HCT116 (cell line): ENCODE measurements around the gene FCN1. TPM values are rescaled to one million over a fixed set of nuclear protein-coding genes. Genes with fewer than 3 reads are reported as not detected.

Source experiments
- ATAC-seq: fragments of 200-7000 bp; cut with Tn5 transposase; 2 replicates; pipeline ENCODE4 v1.9.1; 2020; ENCODE audit warnings: mild to moderate bottlenecking, moderate library complexity
- BruUV-seq: library from RNA; stranded (reverse); fragments of 400-500 nt; replicated peaks from 2 replicates; lab custom pipeline; 2021; lab: Mats Ljungman, UMichigan
- CTCF ChIA-PET: fragments of 300-600 bp; sonication (Branson Sonifier 250); formaldehyde crosslinking; loops from one replicate; lab custom pipeline; 2021; ENCODE audit warnings: antibody characterized with exemption; lab: Charles Lee
- POLR2A ChIA-PET: fragments of 300-600, 350-600 bp; sonication (Branson Sonifier 250); formaldehyde crosslinking; loops from one replicate; lab custom pipeline; 2021; ENCODE audit warnings: antibody characterized with exemption; lab: Charles Lee
- RAD21 ChIA-PET, 2 experiments: fragments of 300-600 bp; sonication (Branson Sonifier 250); formaldehyde crosslinking; loops; one replicate each; lab custom pipeline; 2023; ENCODE audit warnings: low total read pairs in 2 of 2; ENCODE audit not compliant: uncharacterized antibody in 2 of 2, unreplicated experiment in 2 of 2, low non-redundant PET in 1 of 2; lab: Charles Lee
- DNase-seq: peaks from one replicate; pipeline ENCODE4 v3.0.0-alpha.2; 2010; ENCODE audit warnings: low read depth, low spot score
- H2AFZ ChIP-seq: fragments of 200-600 bp; shearing (Covaris generic), sonication (generic); 2 replicates; pipeline ENCODE4 v1.6.1; 2017; ENCODE audit warnings: low read depth, mixed run types, mixed read lengths, antibody characterized with exemption, low read length; ENCODE audit not compliant: poor library complexity, severe bottlenecking
- H3K27ac ChIP-seq: 2 replicates; pipeline ENCODE4 v1.5.1; 2012; ENCODE audit warnings: low read depth, low read length
- H3K27me3 ChIP-seq: fragments of 200-600 bp; sonication (generic); 2 replicates; pipeline ENCODE4 v1.6.1; 2016; ENCODE audit warnings: mixed run types, low read length, mixed read lengths; ENCODE audit not compliant: insufficient read depth
- H3K36me3 ChIP-seq, 2 experiments: fragments of 200-500 bp in 1 of 2; fragments of 200-600 bp in 1 of 2; sonication (Bioruptor generic) in 1 of 2; sonication (generic) in 1 of 2; 2 replicates each; pipeline versions ENCODE4 v1.5.1 to v1.6.1; 2014 to 2016; ENCODE audit warnings: low read length in 2 of 2, inconsistent platforms in 1 of 2, mixed read lengths in 1 of 2, mixed run types in 1 of 2; ENCODE audit not compliant: insufficient read depth in 2 of 2, control insufficient read depth in 1 of 2
- H3K4me1 ChIP-seq, 2 experiments: fragments of 200-600 bp in 1 of 2; sonication (generic) in 1 of 2; 2 replicates each; pipeline versions ENCODE4 v1.5.1 to v1.6.1; 2012 to 2017; ENCODE audit warnings: low read length in 2 of 2, inconsistent platforms in 1 of 2, mild to moderate bottlenecking in 1 of 2, mixed read lengths in 1 of 2, mixed run types in 1 of 2, moderate library complexity in 1 of 2; ENCODE audit not compliant: insufficient read depth in 2 of 2, control insufficient read depth in 1 of 2
- H3K4me2 ChIP-seq: fragments of 200-600 bp; sonication (generic); 2 replicates; pipeline ENCODE4 v1.6.1; 2017; ENCODE audit warnings: mixed run types, low read length, mixed read lengths
- H3K4me3 ChIP-seq, 2 experiments: fragments of 200-600 bp in 1 of 2; sonication (generic) in 1 of 2; replicated peaks in 1 of 2; 2 replicates each; pipeline ENCODE4 v1.5.1; 2011 to 2016; ENCODE audit warnings: low read length in 2 of 2, control low read depth in 1 of 2, low read depth in 1 of 2, mild to moderate bottlenecking in 1 of 2, mixed read lengths in 1 of 2, mixed run types in 1 of 2
- H3K79me2 ChIP-seq: fragments of 200-600 bp; sonication (generic); 2 replicates; pipeline ENCODE4 v1.6.1; 2017; ENCODE audit warnings: mild to moderate bottlenecking, mixed run types, low read length, moderate library complexity, mixed read lengths; ENCODE audit not compliant: insufficient read depth
- H3K9ac ChIP-seq: fragments of 200-600 bp; sonication (generic); 2 replicates; pipeline ENCODE4 v1.6.1; 2016; ENCODE audit warnings: low read length, mixed read lengths
- H3K9me2 ChIP-seq: fragments of 200-600 bp; sonication (generic), shearing (Covaris generic); 2 replicates; pipeline ENCODE4 v1.6.1; 2017; ENCODE audit warnings: mixed run types, mild to moderate bottlenecking, moderate library complexity; ENCODE audit not compliant: insufficient read depth
- H3K9me3 ChIP-seq, 2 experiments: fragments of 200-500 bp in 1 of 2; fragments of 200-600 bp in 1 of 2; sonication (Bioruptor generic) in 1 of 2; sonication (generic) in 1 of 2; 2 replicates each; pipeline ENCODE4 v1.6.1; 2014 to 2017; ENCODE audit warnings: low read length in 2 of 2, mixed read lengths in 2 of 2, inconsistent platforms in 1 of 2, low read depth in 1 of 2, mild to moderate bottlenecking in 1 of 2, mixed run types in 1 of 2, moderate library complexity in 1 of 2; ENCODE audit not compliant: control insufficient read depth in 1 of 2, insufficient read depth in 1 of 2
- H4K20me1 ChIP-seq: fragments of 200-600 bp; sonication (generic), shearing (Covaris generic); 2 replicates; pipeline ENCODE4 v1.6.1; 2017; ENCODE audit warnings: mixed run types, mild to moderate bottlenecking, moderate library complexity; ENCODE audit not compliant: insufficient read depth
- CBX3 ChIP-seq: IDR thresholded peaks from 2 replicates; pipeline ENCODE4 v1.6.1; 2012; ENCODE audit warnings: low read depth
- CEBPB ChIP-seq: IDR thresholded peaks from 2 replicates; pipeline ENCODE4 v1.6.1; 2012; ENCODE audit warnings: low read depth
- EGR1 ChIP-seq: IDR thresholded peaks from 2 replicates; pipeline ENCODE4 v1.6.1; 2012; ENCODE audit warnings: low read depth
- ELF1 ChIP-seq: IDR thresholded peaks from 2 replicates; pipeline ENCODE4 v1.6.1; 2012; ENCODE audit warnings: low read depth, borderline replicate concordance
- EZH2 ChIP-seq: fragments of 200-600 bp; sonication (generic); IDR thresholded peaks from 2 replicates; pipeline ENCODE4 v1.6.1; 2017; ENCODE audit warnings: antibody characterized with exemption, mixed run types
- EZH2phosphoT487 ChIP-seq: fragments of 200-600 bp; IDR thresholded peaks from 2 replicates; pipeline ENCODE4 v1.6.1; 2018; ENCODE audit warnings: antibody characterized with exemption, borderline replicate concordance
- FOSL1 ChIP-seq: IDR thresholded peaks from 2 replicates; pipeline ENCODE4 v1.6.1; 2012; ENCODE audit warnings: low read depth
- JUND ChIP-seq: IDR thresholded peaks from 2 replicates; pipeline ENCODE4 v1.6.1; 2012
- POLR2A ChIP-seq: IDR thresholded peaks from 2 replicates; pipeline ENCODE4 v1.7.0; 2011; ENCODE audit warnings: borderline replicate concordance; ENCODE audit not compliant: insufficient read depth, insufficient read length; ENCODE audit errors: extremely low read depth
- POLR2AphosphoS5 ChIP-seq: IDR thresholded peaks from 2 replicates; pipeline ENCODE4 v1.6.1; 2011; ENCODE audit warnings: mild to moderate bottlenecking, low read depth, low read length, moderate library complexity
- SIN3A ChIP-seq: IDR thresholded peaks from 2 replicates; pipeline ENCODE4 v1.6.1; 2012; ENCODE audit warnings: low read depth
- SP1 ChIP-seq: IDR thresholded peaks from 2 replicates; pipeline ENCODE4 v1.6.1; 2012; ENCODE audit warnings: low read depth
- SRF ChIP-seq: IDR thresholded peaks from 2 replicates; pipeline ENCODE4 v1.6.1; 2012; ENCODE audit warnings: low read depth
- TCF7L2 ChIP-seq: IDR thresholded peaks from 2 replicates; pipeline ENCODE4 v1.7.0; 2011; ENCODE audit warnings: borderline replicate concordance, inconsistent platforms; ENCODE audit not compliant: insufficient read depth, insufficient read length; ENCODE audit errors: extremely low read depth
- YY1 ChIP-seq: IDR thresholded peaks from 2 replicates; pipeline ENCODE4 v1.6.1; 2011; ENCODE audit warnings: low read length, low read depth, moderate library complexity, mild to moderate bottlenecking; ENCODE audit not compliant: insufficient replicate concordance; ENCODE audit errors: extremely low read depth
- ZFX ChIP-seq: fragments of 450-650 bp; IDR thresholded peaks from 2 replicates; pipeline ENCODE4 v1.6.1; 2017
- ZNF274 ChIP-seq: fragments of 200-500 bp; sonication (Bioruptor generic); IDR thresholded peaks from 2 replicates; pipeline ENCODE4 v1.6.1; 2014; ENCODE audit warnings: mild to moderate bottlenecking, low read depth, low read length, inconsistent platforms
- intact Hi-C: fragments of 100-400 bp; cut with micrococcal nuclease; formaldehyde crosslinking; loops from 2 replicates; pipeline ENCODE4 v1.10.0; 2022
- total RNA-seq: library from RNA; stranded (reverse); gene quantifications from one replicate; pipeline ENCODE4 v1.2.1, GENCODE V29; 2021; ENCODE audit not compliant: unreplicated experiment
- TF ChIP-seq, protein P1 (sequence below), 3 experiments: fragments of 200-600 bp in 1 of 3; sonication (generic) in 1 of 3; IDR thresholded peaks in 2 of 3; conservative IDR thresholded peaks in 1 of 3; 2 replicates each; pipeline ENCODE4 v1.5.1; 2012 to 2017; ENCODE audit warnings: low read depth in 2 of 3, low read length in 2 of 3, antibody characterized with exemption in 1 of 3, borderline replicate concordance in 1 of 3, control low read depth in 1 of 3, mild to moderate bottlenecking in 1 of 3, mixed read lengths in 1 of 3, mixed run types in 1 of 3, moderate library complexity in 1 of 3; ENCODE audit not compliant: insufficient read depth in 1 of 3
- TF ChIP-seq, protein P2 (sequence below): IDR thresholded peaks from 2 replicates; pipeline ENCODE4 v1.6.1; 2012
- TF ChIP-seq, protein P3 (sequence below): IDR thresholded peaks from 2 replicates; pipeline ENCODE4 v1.6.1; 2011; ENCODE audit warnings: mild to moderate bottlenecking, low read length, moderate library complexity; ENCODE audit not compliant: insufficient replicate concordance; ENCODE audit errors: extremely low read depth

Gene FCN1
- total RNA-seq, 1 experiment from 2014 or later: not detected

DNA sequence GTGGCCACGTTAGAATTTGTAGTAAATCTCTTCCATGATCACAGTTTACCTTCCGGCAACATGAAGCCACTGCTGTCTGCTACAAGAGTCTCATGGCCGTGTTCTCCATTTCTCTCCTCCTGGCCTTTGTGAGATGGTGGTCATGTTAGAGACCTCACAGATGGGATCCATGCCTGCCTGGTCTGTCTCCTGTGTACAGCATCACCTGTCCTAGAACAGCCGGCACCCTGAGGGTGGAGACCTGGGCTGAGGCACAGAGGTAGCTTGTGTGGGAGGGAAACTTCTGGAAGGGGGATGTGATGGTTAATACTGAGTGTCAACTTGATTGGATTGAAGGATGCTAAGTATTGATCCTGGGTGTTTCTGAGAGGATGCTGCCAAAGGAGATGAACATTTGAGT lies 40.2 kb downstream of the FCN1 start (continued):
- TF ChIP-seq, protein P1, sequence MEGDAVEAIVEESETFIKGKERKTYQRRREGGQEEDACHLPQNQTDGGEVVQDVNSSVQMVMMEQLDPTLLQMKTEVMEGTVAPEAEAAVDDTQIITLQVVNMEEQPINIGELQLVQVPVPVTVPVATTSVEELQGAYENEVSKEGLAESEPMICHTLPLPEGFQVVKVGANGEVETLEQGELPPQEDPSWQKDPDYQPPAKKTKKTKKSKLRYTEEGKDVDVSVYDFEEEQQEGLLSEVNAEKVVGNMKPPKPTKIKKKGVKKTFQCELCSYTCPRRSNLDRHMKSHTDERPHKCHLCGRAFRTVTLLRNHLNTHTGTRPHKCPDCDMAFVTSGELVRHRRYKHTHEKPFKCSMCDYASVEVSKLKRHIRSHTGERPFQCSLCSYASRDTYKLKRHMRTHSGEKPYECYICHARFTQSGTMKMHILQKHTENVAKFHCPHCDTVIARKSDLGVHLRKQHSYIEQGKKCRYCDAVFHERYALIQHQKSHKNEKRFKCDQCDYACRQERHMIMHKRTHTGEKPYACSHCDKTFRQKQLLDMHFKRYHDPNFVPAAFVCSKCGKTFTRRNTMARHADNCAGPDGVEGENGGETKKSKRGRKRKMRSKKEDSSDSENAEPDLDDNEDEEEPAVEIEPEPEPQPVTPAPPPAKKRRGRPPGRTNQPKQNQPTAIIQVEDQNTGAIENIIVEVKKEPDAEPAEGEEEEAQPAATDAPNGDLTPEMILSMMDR (IDR thresholded peaks at IDR 0.05 in 2 of 3, conservative IDR thresholded peaks at IDR 0.05 in 1 of 3; ENCODE audit: borderline replicate concordance in 1 of 3, insufficient read depth in 1 of 3, low read depth in 2 of 3, low read length in 2 of 3): no peak
- TF ChIP-seq SRF: no peak

DNA sequence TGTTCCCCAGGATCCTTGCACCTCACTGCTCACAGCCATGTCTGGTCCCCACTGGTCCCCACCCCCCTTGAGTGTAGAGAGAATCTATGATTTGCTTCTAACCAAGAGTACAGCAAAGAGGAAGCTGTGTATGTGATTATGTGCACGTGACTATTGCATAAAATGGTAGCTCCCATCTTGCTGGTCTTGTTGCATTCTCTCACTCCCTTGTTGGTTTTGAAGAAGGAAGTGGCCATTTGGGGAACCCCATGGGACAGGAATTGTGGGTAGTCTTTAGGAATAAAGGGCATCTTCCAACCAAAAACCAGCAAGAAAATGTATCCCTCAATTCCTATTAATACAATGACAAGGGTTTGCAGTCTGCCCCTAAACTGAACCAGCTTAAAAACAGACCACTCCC lies 42.3 kb downstream of the FCN1 start:
- POLR2A ChIA-PET: no interaction called here
- ATAC-seq (no peak), DNase-seq (no peak)
- no peak overlapping the region for H2AFZ ChIP-seq
- H3K4me1 ChIP-seq: no peaks in the 10 kb centered on the region
- no peak overlapping the region for H3K4me3 ChIP-seq
- no peak overlapping the region for H3K9ac ChIP-seq
- H4K20me1 ChIP-seq: no peaks in the 10 kb centered on the region
- intact Hi-C loops: no loop called here
- no peak overlapping the region for H3K4me2 ChIP-seq
- CTCF ChIA-PET: no interaction called here
- no peaks in the 10 kb centered on the region for H3K79me2 ChIP-seq
- peaks cover 7% of the 10 kb centered on the region for H3K27me3 ChIP-seq
- RAD21 ChIA-PET: no interaction called here
- H3K27ac ChIP-seq: no peak overlapping the region
- no peaks in the 10 kb centered on the region for H3K9me3 ChIP-seq
- H3K9me2 ChIP-seq: no peaks in the 10 kb centered on the region
- no TSS peak for BruUV-seq
- no peak for TF ChIP-seq YY1
- no peak for TF ChIP-seq ZNF274
- TF ChIP-seq SIN3A: no peak
- TF ChIP-seq SP1: no peak
- no peak for TF ChIP-seq EGR1
- TF ChIP-seq, protein P2, sequence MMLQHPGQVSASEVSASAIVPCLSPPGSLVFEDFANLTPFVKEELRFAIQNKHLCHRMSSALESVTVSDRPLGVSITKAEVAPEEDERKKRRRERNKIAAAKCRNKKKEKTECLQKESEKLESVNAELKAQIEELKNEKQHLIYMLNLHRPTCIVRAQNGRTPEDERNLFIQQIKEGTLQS: no peak
- no peak for TF ChIP-seq FOSL1
- TF ChIP-seq EZH2phosphoT487: no peak
- no peak for TF ChIP-seq POLR2A
- no peak for TF ChIP-seq POLR2AphosphoS5
- TF ChIP-seq ZFX: no peak
- no peak for TF ChIP-seq ELF1
- TF ChIP-seq, protein P3, sequence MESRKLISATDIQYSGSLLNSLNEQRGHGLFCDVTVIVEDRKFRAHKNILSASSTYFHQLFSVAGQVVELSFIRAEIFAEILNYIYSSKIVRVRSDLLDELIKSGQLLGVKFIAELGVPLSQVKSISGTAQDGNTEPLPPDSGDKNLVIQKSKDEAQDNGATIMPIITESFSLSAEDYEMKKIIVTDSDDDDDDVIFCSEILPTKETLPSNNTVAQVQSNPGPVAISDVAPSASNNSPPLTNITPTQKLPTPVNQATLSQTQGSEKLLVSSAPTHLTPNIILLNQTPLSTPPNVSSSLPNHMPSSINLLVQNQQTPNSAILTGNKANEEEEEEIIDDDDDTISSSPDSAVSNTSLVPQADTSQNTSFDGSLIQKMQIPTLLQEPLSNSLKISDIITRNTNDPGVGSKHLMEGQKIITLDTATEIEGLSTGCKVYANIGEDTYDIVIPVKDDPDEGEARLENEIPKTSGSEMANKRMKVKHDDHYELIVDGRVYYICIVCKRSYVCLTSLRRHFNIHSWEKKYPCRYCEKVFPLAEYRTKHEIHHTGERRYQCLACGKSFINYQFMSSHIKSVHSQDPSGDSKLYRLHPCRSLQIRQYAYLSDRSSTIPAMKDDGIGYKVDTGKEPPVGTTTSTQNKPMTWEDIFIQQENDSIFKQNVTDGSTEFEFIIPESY: no peak
- no peak for TF ChIP-seq CBX3
- TF ChIP-seq CEBPB: no peak
- TF ChIP-seq SRF: no peak
- TF ChIP-seq, protein P1 (IDR thresholded peaks at IDR 0.05 in 2 of 3, conservative IDR thresholded peaks at IDR 0.05 in 1 of 3; ENCODE audit: borderline replicate concordance in 1 of 3, insufficient read depth in 1 of 3, low read depth in 2 of 3, low read length in 2 of 3): no peak
- TF ChIP-seq EZH2: no peak
- TF ChIP-seq JUND: no peak
- no peak for TF ChIP-seq TCF7L2
- TF ChIP-seq, all 23 proteins: peak for 0
- H3K36me3 ChIP-seq: no peaks in the 10 kb centered on the region
